K562 (cell line): ENCODE measurements around the gene TNFRSF11A. TPM values are rescaled to one million over a fixed set of nuclear protein-coding genes. Genes with fewer than 3 reads are reported as not detected.

Experiments used
- ATAC-seq: fragments of 200-7000 bp; cut with Tn5 transposase; 3 replicates; pipeline ENCODE4 v1.9.1; 2020; ENCODE audit warnings: moderate library complexity
- BruUV-seq: library from RNA; stranded (reverse); fragments of 400-500 nt; replicated peaks from 2 replicates; lab custom pipeline; 2021; lab: Mats Ljungman, UMichigan
- CTCF ChIA-PET: fragments of 300-600 bp; formaldehyde crosslinking; extraction: SDS; loops from one replicate; lab custom pipeline; 2021; ENCODE audit warnings: low intra/inter-chr PET ratio; lab: Yijun Ruan, JAX
- POLR2A ChIA-PET: fragments of 300-600, 350-650 bp; sonication (Branson Sonifier 250); formaldehyde crosslinking; extraction: SDS; loops from one replicate; lab custom pipeline; 2021; ENCODE audit warnings: antibody characterized with exemption, inconsistent platforms; lab: Yijun Ruan, JAX
- DNase-seq, 4 experiments: peaks; one replicate each; pipeline versions ENCODE4 v3.0.0 to v3.0.0-alpha.2; 2011 to 2018; ENCODE audit warnings: low spot score in 3 of 4, mixed read lengths in 3 of 4; ENCODE audit errors: extremely low read depth in 1 of 4
- FAIRE-seq: peaks from 2 replicates; lab custom pipeline; 2011; peaks lifted over from hg19 to GRCh38; lab: Jason Lieb, UNC
- H2AFZ ChIP-seq: 2 replicates; pipeline ENCODE4 v1.6.0; 2011; ENCODE audit warnings: low read depth, low read length, control low read depth, inconsistent platforms
- H3K27ac ChIP-seq: fragments of 200-600 bp; 3 replicates; pipeline ENCODE4 v1.8.0; 2011; ENCODE audit warnings: low read depth, mild to moderate bottlenecking, control low read depth, inconsistent platforms, low read length, moderate library complexity, mixed read lengths; ENCODE audit errors: extremely low read depth
- H3K27me3 ChIP-seq, 2 experiments: fragments of 300-600 bp in 1 of 2; 2 replicates in 1 of 2; 3 replicates in 1 of 2; pipeline versions ENCODE4 v1.6.0 to v1.8.0; 2011; ENCODE audit warnings: inconsistent platforms in 2 of 2, low read length in 2 of 2, mild to moderate bottlenecking in 1 of 2, mixed read lengths in 1 of 2, moderate library complexity in 1 of 2; ENCODE audit not compliant: control insufficient read depth in 2 of 2, insufficient read depth in 2 of 2
- H3K36me3 ChIP-seq: fragments of 300-600 bp; 3 replicates; pipeline ENCODE4 v1.8.0; 2011; ENCODE audit warnings: mild to moderate bottlenecking, low read length, inconsistent platforms; ENCODE audit not compliant: control insufficient read depth, insufficient read depth
- H3K4me1 ChIP-seq, 2 experiments: fragments of 200-600 bp in 1 of 2; replicated peaks in 1 of 2; 2 replicates in 1 of 2; 3 replicates in 1 of 2; pipeline versions ENCODE4 v1.5.1 to v1.8.0; 2011; ENCODE audit warnings: inconsistent platforms in 2 of 2, low read length in 2 of 2, mild to moderate bottlenecking in 1 of 2, mixed read lengths in 1 of 2, moderate library complexity in 1 of 2; ENCODE audit not compliant: control insufficient read depth in 2 of 2, insufficient read depth in 2 of 2
- H3K4me2 ChIP-seq: 2 replicates; pipeline ENCODE4 v1.6.1; 2011; ENCODE audit warnings: low read length, control low read depth, inconsistent platforms, mixed read lengths; ENCODE audit not compliant: insufficient read depth
- H3K4me3 ChIP-seq: fragments of 200-600 bp; sonication (generic), shearing (Covaris generic); 2 replicates; pipeline ENCODE4 v1.5.1; 2016; ENCODE audit warnings: control low read depth, inconsistent platforms
- H3K79me2 ChIP-seq: fragments of 200-600 bp; 3 replicates; pipeline ENCODE4 v1.8.0; 2011; ENCODE audit warnings: low read length, inconsistent platforms; ENCODE audit not compliant: control insufficient read depth, insufficient read depth
- H3K9ac ChIP-seq, 2 experiments: 2 replicates each; pipeline versions ENCODE4 v1.6.0 to v1.6.1; 2011; ENCODE audit warnings: low read depth in 2 of 2, low read length in 2 of 2, control low read depth in 1 of 2, inconsistent platforms in 1 of 2, mild to moderate bottlenecking in 1 of 2, mixed read lengths in 1 of 2; ENCODE audit not compliant: insufficient read depth in 1 of 2
- H3K9me1 ChIP-seq: one replicate; pipeline ENCODE4 v1.6.0; 2011; ENCODE audit warnings: inconsistent platforms, mild to moderate bottlenecking, low read length, moderate library complexity; ENCODE audit not compliant: control insufficient read depth, insufficient read depth
- H3K9me3 ChIP-seq: replicated peaks from 2 replicates; pipeline ENCODE4 v1.5.1; 2011; ENCODE audit warnings: low read depth, low read length, inconsistent platforms; ENCODE audit not compliant: control insufficient read depth, insufficient read depth
- H4K20me1 ChIP-seq: replicated peaks from 2 replicates; pipeline ENCODE4 v1.6.1; 2011; ENCODE audit warnings: low read length, inconsistent platforms, mixed read lengths; ENCODE audit not compliant: control insufficient read depth, insufficient read depth
- GTF2F1 ChIP-seq: IDR thresholded peaks from 2 replicates; pipeline ENCODE4 v1.6.1; 2011; ENCODE audit warnings: low read depth, low read length, improper control_type of control experiment
- NFXL1 ChIP-seq: fragments of 450-650 bp; formaldehyde crosslinking; IDR thresholded peaks from 2 replicates; pipeline ENCODE4 v1.4.0; 2021; ENCODE audit warnings: mild to moderate bottlenecking
- SREBF2 ChIP-seq: sonication (generic); formaldehyde crosslinking; IDR thresholded peaks from 2 replicates; pipeline ENCODE4 v1.4.0; 2020; ENCODE audit warnings: mild to moderate bottlenecking, missing genetic modification reagents
- ZNF57 ChIP-seq: fragments of 450-650 bp; formaldehyde crosslinking; IDR thresholded peaks from 2 replicates; pipeline ENCODE4 v1.4.0; 2020; ENCODE audit warnings: mild to moderate bottlenecking, moderate library complexity
- WGBS: fragments of 100-300 bp; shearing (Covaris generic); methylation state at CpG from one replicate; pipeline ENCODE4 v1.1.6; 2016; ENCODE audit warnings: low coverage, mixed read lengths; ENCODE audit not compliant: insufficient coverage; ENCODE audit errors: missing lambda C conversion rate; 5-methylcytosine and 5-hydroxymethylcytosine counted together
- in situ Hi-C: fragments of 300-500 bp; cut with MboI; formaldehyde crosslinking; loops from 4 replicates; pipeline ENCODE4 v1.15.0; 2018; ENCODE audit warnings: inconsistent platforms, mixed read lengths
- intact Hi-C: fragments of 100-400 bp; cut with micrococcal nuclease; formaldehyde crosslinking; loops from 2 replicates; pipeline ENCODE4 v1.14.2; 2022
- polyA plus RNA-seq, 8 experiments: library from polyadenylated mRNA; depleted of rRNA in 4 of 8; stranded (reverse) in 5 of 8; unstranded in 3 of 8; fragments of >200 nt; fragmentation: Nextera tagmentation in 2 of 8; fragmentation: Illumina TruSeq in 1 of 8; extraction: Ambion mirVana in 2 of 8; extraction: Trizol in 1 of 8; gene quantifications; 2 replicates each; pipeline versions ENCODE4 v1.2.1 to v1.2.3, GENCODE V29; 2011 to 2014; ENCODE audit warnings: inconsistent platforms in 1 of 8, missing spikeins in 1 of 8
- total RNA-seq, 7 experiments: library from RNA; depleted of rRNA in 6 of 7; stranded (reverse); fragments of >200 nt in 6 of 7; fragmentation: Illumina TruSeq in 2 of 7; extraction: Trizol in 2 of 7; gene quantifications; 2 replicates each; pipeline versions ENCODE4 v1.2.1 to v1.2.3, GENCODE V29; 2011 to 2021; ENCODE audit warnings: low replicate concordance in 1 of 7
- TF ChIP-seq, protein P1 (sequence below): IDR thresholded peaks from 2 replicates; pipeline ENCODE4 v1.6.1; 2011; ENCODE audit not compliant: insufficient read length; ENCODE audit errors: extremely low read depth

TNFRSF11A gene
- total and polyA plus RNA-seq, 9 of the 15 experiments (the other 6 are each of a cell fraction or from before 2014, with no cell fraction given) = 0.03 to 0.06 (median 0.04) TPM; not detected in 6

DNA sequence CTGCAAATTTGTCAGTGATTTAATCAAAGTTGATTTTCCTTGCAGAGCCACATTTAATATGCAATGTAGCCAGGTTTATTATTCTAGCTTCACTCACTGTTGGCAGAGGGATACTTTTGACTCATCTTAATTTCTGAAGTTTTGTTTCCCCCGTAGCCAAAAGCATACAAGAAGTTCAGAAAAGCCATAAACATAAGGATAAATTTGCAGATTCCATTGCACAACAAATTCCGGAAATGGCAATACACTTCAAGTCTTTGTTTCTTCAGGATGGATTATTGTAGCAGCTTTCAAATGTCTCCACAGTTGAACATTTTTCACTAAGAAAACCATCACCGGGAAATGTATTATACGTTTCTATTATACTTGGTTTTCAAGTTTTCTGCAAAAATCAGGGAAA, 109.7 kb downstream of the TNFRSF11A start:
- in situ Hi-C loops = no loop called here
- 62% methylated on average over 4 of the region's 4 CpGs for WGBS
- Histone ChIP-seq H4K20me1 (no peaks in the 10 kb centered on the region), H3K27ac (no peak overlapping the region), H3K4me1 (peaks cover 8% of the 10 kb centered on the region in 2 experiments; a peak in 4 of 5 replicates)
- no TSS peak for BruUV-seq
- TF ChIP-seq, protein P1, sequence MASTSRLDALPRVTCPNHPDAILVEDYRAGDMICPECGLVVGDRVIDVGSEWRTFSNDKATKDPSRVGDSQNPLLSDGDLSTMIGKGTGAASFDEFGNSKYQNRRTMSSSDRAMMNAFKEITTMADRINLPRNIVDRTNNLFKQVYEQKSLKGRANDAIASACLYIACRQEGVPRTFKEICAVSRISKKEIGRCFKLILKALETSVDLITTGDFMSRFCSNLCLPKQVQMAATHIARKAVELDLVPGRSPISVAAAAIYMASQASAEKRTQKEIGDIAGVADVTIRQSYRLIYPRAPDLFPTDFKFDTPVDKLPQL = no peak
- TF ChIP-seq SREBF2 (no peak), GTF2F1 (no peak), NFXL1 (CRISPR knock-in tag) (no peak), ZNF57 (CRISPR knock-in tag) (no peak)
- TF ChIP-seq, all 486 proteins: peak for 0
- Histone ChIP-seq H3K79me2 (no peaks in the 10 kb centered on the region), H2AFZ (no peak overlapping the region), H3K36me3 (no peaks in the 10 kb centered on the region), H3K9me3 (no peaks in the 10 kb centered on the region), H3K4me3 (no peak overlapping the region), H3K4me2 (no peak overlapping the region), H3K9me1 (no peaks in the 10 kb centered on the region), H3K27me3 (no peaks in the 10 kb centered on the region), H3K9ac (no peak overlapping the region)
- ATAC-seq (no peak), DNase-seq (no peak), FAIRE-seq (no peak)
- POLR2A ChIA-PET = interaction anchor here (1.0 to 1.5 kb wide), 2 partner anchors 9 to 16 kb away, joined by 3 to 4 read pairs; no protein-coding TSS in a partner anchor
- intact Hi-C loops = no loop called here
- CTCF ChIA-PET = no interaction called here
